SH-SY5Y (cell line): ENCODE measurements around the gene ZNF775.

Experiments used
- GATA2 ChIP-seq: IDR thresholded peaks from 2 replicates; pipeline ENCODE4 v1.6.1; 2011; ENCODE audit warnings: mild to moderate bottlenecking, low read depth, low read length
- GATA3 ChIP-seq: IDR thresholded peaks from 2 replicates; pipeline ENCODE4 v1.6.1; 2011; ENCODE audit warnings: low read depth, mild to moderate bottlenecking, low read length, moderate library complexity

- TF ChIP-seq GATA3 (no peak), GATA2 (no peak)
Observed at GRCh38 chr7:150393325-150393724, 14.2 kb downstream of the ZNF775 start.
